Raji (cell line): Measurements from ENCODE around the gene ZFP57.

Source experiments
- POLR2A ChIP-seq: IDR thresholded peaks from 2 replicates; pipeline ENCODE4 v1.6.1; 2011; ENCODE audit warnings: low read depth, low read length, control low read depth; ENCODE audit not compliant: insufficient read depth

ZFP57 gene

GRCh38 chr6:29625337-29625930, 55.5 kb downstream of the ZFP57 start:
- TF ChIP-seq POLR2A: no peak

- TF ChIP-seq POLR2A: no peak
Measured at GRCh38 chr6:29624520-29624961, 56.4 kb downstream of the ZFP57 start.
